NCI-H1417 (cell line): ENCODE data around the gene FAM111B.

Experiments
- DNase-seq, 3 experiments: peaks; one replicate each; lab custom pipeline; 2025; lab: John Stamatoyannopoulos, UW

FAM111B gene

GRCh38 chr11:59157433-59157832, 50.4 kb downstream of the FAM111B start:
- no peak for DNase-seq

- DNase-seq = peak; percentile 62 to 88 (median 73)
Observed at GRCh38 chr11:59158206-59159068, 51.4 kb downstream of the FAM111B start.

GRCh38 chr11:59164028-59164427, 57.0 kb downstream of the FAM111B start:
- no peak for DNase-seq

- DNase-seq = peak; percentile 88 to 95 (median 91)
Observed at GRCh38 chr11:59171508-59172322, 64.7 kb downstream of the FAM111B start, which contains the start of gene DTX4. TSS of gene DTX4 (plus strand) at chr11:59172132. CDS start at chr11:59172596, 464 bp downstream.

- peak in 2 of 3 experiments; percentile 54 to 62 for DNase-seq
Observed at GRCh38 chr11:59172345-59173079, 65.5 kb downstream of the FAM111B start.

- DNase-seq = peak in 2 of 3 experiments; percentile 48 to 68
Observed at GRCh38 chr11:59173080-59173963, 66.3 kb downstream of the FAM111B start.

GRCh38 chr11:59173964-59174663, 67.1 kb downstream of the FAM111B start:
- DNase-seq = no peak

GRCh38 chr11:59174664-59175033, 67.6 kb downstream of the FAM111B start:
- DNase-seq = no peak

GRCh38 chr11:59175091-59175501, 68.1 kb downstream of the FAM111B start:
- no peak for DNase-seq

GRCh38 chr11:59176330-59176729, 69.3 kb downstream of the FAM111B start:
- no peak for DNase-seq
